ENCODE results near the gene RGS18.
"Not testable (repeated sequence)": the region's sequence is repeated elsewhere in the genome, so short reads cannot be mapped to it uniquely, and the experiment has no call there.

Gene RGS18, protein sequence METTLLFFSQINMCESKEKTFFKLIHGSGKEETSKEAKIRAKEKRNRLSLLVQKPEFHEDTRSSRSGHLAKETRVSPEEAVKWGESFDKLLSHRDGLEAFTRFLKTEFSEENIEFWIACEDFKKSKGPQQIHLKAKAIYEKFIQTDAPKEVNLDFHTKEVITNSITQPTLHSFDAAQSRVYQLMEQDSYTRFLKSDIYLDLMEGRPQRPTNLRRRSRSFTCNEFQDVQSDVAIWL

DNA sequence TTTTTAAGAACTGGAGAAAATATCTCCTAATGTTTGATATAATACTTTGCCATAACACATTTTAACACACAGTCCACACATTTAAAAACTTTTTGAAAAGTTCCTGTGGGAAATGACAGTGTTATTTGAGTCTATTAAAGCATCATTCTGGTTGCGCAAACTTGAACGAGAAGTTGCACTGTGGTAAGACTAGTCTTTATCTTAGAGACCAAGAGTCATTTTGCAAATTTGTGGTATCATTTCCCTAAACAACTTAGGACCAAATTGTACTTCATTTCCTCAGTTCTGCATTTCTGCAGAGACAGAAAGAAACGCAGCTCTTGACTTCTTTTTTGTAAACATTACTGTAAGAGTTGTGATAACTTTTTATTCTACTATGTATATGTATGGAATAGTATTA lies at the start of gene RGS18:
TSS of gene RGS18 (plus strand) at position 282 of the 400 bp plus-strand sequence. CDS start 176 bp downstream, outside the sequence.
- no peak for DNase-seq

GRCh38 chr1:192109576-192109975 lies 48.7 kb upstream of the RGS18 start:
- DNase-seq = no peak

- DNase-seq = no peak
These were observed 43.3 kb upstream of the RGS18 start for GRCh38 chr1:192115000-192115399.

DNA sequence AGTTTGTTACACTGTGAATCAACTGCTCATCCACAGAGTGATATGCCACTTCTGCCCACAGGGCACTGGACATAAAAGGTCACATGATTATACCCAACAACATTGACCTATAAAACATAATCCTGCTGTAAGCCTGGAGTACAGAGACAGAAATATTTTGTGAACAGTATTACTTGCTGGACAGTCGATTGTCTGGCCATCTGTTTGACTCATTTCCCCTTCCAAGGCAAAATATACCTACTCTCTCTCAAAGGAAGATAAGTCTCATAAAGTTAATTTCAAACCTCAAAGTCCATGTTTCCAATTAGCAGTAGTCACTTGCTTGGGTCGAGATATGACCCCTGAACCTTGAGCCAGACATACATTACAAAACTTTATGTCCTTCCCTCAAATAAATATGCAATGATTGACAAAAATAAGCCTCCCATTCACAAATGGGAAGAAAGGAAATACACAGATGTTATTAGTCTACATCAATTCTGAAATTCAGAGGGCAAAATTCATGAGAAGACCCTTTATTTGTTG lies 39.3 kb upstream of the RGS18 start:
- no peak for DNase-seq

GRCh38 chr1:192119701-192120100 lies 38.6 kb upstream of the RGS18 start:
- DNase-seq = no peak

GRCh38 chr1:192122668-192123067 lies 35.6 kb upstream of the RGS18 start:
- DNase-seq = no peak

DNA sequence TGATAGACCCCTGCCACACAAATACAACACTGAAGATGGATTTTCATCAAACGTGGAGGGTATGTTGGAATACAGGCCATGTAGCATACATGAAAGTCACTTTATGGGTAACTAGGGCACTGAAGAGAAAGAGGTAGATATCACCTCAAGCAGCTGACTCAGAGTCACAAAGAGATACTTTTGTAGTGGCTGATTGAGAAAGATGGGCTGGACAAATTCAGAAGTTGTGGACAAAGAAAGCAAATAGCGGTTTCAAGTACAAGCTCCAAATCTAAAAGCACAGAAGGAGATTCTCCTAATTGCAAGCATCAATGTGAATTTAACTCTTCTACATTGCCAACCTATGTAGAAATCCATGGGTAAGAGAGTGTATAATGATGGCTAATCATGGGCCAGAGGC lies 35.0 kb upstream of the RGS18 start:
- no peak for DNase-seq

DNA sequence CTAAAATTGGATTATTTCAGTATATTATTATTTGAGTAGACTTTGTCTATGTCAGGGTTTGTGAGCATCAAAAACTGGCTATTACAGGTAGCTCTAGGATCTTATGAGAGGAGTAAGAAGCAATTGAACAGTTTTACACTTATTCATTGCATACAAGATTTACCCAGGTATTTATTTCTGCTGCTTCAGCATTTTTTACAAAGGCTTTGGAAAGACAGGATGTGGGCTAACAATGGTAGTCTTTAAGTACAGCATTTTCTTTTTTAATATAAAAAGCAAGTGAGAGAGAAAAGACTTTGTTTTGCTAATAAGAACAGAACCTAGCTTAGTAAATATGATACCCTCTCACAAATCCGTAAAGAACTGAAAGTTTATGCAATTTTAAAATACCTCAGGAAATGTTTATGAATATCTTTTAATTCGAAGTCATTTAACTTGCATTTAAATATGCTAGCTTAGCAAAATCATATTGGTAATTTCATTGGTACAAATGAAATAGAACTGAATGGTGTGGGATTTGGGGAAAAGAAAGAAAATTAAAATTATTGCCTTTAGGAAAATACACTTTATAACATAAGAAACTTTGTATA lies 32.1 kb upstream of the RGS18 start:
- DNase-seq = no peak

GRCh38 chr1:192130175-192130574 lies 28.1 kb upstream of the RGS18 start:
- no peak for DNase-seq

DNA sequence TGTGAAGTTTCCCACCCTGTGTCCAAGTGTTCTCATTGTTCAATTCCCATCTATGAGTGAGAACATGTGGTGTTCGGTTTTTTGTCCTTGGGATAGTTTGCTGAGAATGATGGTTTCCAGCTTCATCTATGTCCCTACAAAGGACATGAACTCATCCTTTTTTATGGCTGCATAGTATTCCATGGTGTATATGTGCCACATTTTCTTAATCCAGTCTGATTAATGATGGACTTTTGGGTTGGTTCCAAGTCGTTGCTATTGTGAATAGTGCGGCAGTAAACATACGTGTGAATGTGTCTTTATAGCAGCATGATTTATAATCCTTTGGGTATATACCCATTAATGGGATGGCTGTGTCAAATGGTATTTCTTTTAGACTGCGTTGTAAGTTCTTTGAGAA lies 27.4 kb upstream of the RGS18 start:
- DNase-seq = not testable (repeated sequence)

DNA sequence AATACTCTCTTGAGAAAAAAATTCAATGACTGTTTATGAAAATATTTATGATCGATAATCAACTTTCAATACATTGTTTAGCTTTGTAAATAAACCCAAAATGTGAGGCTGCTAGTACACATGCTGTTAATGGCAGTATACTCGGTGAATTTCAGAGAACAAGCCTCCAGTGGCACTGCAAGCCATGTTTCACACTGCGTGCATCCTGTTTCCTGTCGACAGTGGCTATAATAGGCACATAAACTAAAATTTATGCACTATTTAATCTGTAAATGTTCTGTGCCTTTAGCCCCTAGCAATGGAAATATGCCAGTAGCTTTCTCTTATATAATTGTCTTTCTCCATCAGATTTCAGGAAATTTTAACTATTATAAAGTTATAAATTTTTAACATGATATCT lies 26.3 kb upstream of the RGS18 start:
- DNase-seq = no peak

GRCh38 chr1:192133350-192133926 lies 24.8 kb upstream of the RGS18 start:
- DNase-seq = no peak

DNA sequence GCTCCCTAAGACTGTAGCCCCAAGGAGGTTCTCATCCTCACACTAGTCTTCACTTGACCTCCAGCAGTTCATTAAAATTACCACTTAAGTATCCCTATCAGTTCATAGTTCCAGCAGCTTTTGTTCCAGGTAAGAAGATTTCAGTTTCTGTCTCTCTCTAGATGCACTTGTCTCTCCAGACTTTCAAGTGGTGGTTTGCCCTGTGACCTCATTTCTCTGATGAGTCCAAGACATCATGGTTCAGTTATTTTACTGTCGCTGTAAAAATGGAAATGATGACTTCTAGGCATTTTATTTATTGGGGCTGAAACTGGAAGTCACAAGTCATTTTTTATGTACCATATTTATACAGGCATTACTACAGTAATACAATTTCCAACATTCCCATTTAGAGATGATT lies 17.9 kb upstream of the RGS18 start:
- no peak for DNase-seq

DNA sequence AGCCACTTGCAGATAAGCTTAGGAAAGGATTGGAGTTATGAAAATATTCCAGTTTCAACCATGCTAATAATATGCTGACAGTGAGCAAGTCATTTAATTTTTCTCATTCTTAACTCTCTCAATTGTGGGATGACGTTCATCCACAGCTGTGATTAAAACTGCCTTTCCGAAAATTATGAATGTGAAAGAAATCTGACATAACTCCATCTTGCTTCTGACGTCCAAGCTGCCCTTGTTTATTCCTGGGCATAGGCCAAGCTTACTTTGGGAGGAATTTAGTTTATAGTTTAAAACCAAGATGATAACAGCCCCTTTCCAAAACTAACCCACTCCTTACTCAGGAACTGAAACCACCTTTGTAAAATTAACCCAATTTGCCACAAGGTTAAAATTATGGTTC lies 11.0 kb upstream of the RGS18 start:
- no peak for DNase-seq

- DNase-seq = no peak
These were observed 10.6 kb upstream of the RGS18 start for GRCh38 chr1:192147696-192148095.

- DNase-seq = no peak
These were observed 7.1 kb upstream of the RGS18 start for GRCh38 chr1:192151176-192151575.

- no peak for DNase-seq
These were observed 5.0 kb upstream of the RGS18 start for GRCh38 chr1:192153276-192153675.

DNA sequence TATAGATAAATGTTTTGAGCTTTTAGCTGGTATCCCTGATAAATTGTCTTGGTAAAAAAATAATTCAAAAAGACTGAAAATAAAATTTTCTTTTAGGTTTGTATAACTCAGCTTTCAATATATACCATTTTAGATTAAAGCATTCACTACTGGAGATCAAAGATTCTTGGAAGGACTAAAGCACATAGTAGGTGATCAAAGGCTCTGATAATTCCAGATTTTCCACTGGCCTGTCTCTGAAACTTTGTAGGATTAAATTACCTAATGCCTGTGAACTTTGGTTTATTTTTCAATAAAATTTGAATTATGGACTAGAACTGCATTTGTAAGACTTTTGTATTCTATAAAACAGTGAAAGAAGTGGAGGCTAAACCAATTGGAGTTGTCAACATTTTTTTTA lies 1.2 kb upstream of the RGS18 start:
- DNase-seq = no peak

- no peak for DNase-seq
These were observed 752 bp downstream of the RGS18 start for GRCh38 chr1:192159014-192159413.

DNA sequence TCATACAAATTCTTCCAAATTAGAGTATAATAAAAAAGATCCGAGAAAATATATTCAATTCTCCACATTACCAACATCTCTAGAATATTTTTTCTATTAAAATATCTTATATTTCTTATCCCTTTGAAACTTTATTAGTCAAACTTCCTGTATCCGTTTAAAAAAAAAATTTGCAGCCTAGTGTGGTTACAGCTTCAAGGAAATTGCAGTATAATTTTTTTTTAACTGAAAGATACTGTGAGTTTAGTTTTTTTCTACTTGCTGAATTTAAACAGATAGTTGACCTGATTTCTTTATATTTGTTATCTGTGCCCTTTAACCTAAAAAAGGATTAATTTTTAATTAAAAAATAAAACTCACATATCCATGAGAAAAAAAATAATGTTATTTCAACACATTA lies 1.5 kb downstream of the RGS18 start:
- no peak for DNase-seq

DNA sequence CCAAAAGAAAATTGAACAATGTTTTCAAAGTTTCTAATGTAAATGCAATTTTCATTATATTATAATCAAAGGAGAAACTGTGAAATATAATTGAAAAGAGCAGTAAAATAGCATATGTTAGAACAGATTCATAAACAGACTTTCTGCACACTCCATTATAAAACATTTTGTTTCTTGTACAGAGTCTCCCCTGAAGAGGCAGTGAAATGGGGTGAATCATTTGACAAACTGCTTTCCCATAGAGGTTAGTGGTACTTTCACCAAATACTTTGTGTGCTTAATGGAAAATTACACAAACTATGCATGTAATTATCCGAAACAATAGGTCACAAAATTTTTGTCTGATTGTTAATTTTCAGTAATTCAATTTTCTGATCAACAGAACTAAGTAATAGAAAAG lies 1.9 kb downstream of the RGS18 start:
- no peak for DNase-seq

- DNase-seq = no peak
These were observed 3.7 kb downstream of the RGS18 start for GRCh38 chr1:192161976-192162375.

- no peak for DNase-seq
These were observed 4.1 kb downstream of the RGS18 start for GRCh38 chr1:192162376-192162775.

DNA sequence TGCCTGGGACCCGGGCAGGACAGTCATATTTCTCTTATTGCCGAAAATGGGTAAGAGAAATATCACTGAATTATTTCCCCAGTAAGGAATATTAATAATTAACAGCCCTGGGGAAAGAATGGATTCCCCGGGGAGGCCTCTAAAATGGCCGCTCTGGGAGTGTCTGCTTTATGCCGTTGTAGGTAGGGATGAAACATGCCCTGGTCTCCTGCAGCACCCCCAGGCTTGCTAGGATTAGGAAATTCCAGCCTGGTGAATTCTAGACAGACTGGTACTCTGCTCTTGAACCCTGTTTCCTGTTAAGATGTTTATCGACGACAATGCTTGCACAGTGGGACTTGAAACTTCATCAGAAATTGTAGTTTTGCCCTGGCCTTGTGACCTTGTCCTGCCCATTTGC lies 6.7 kb downstream of the RGS18 start:
- not testable (repeated sequence) for DNase-seq

DNA sequence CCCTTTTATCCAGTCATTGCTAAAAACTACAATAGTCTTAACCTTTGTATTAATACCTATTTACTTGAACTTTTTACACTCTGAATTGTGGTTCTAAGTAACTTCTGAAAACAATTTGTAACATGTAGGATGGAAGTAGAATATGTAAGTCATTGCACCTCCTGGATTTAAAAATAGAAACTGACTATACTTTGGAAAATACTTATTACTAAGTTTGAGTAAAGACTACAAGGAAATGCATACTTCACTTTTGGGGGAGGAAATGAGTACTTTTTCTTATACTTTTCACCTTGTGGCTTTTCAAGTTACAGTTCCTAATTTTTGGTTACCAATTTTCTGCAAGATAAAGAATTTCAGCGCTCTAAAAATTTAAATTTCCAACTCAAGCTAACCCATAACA lies 8.7 kb downstream of the RGS18 start:
- no peak for DNase-seq
